Astrocyte (in vitro differentiated cells and primary cell): ENCODE data around the gene COL23A1. TPM values are rescaled to one million over a fixed set of nuclear protein-coding genes. Genes with fewer than 3 reads are reported as not detected.

Source experiments
- DNase-seq: peaks from one replicate; pipeline ENCODE4 v3.0.0-alpha.2; 2010; ENCODE audit warnings: low read depth
- FAIRE-seq: peaks from 2 replicates; lab custom pipeline; 2011; peaks lifted over from hg19 to GRCh38; lab: Jason Lieb, UNC
- H2AFZ ChIP-seq: 2 replicates; pipeline ENCODE4 v1.6.0; 2012; ENCODE audit warnings: low read depth, low read length, inconsistent platforms
- H3K27ac ChIP-seq: 2 replicates; pipeline ENCODE4 v1.5.1; 2011; ENCODE audit warnings: low read depth, low read length, inconsistent platforms
- H3K27me3 ChIP-seq: 2 replicates; pipeline ENCODE4 v1.6.0; 2011; ENCODE audit warnings: low read length, inconsistent platforms; ENCODE audit not compliant: insufficient read depth
- H3K36me3 ChIP-seq: 2 replicates; pipeline ENCODE4 v1.5.1; 2011; ENCODE audit warnings: low read length, inconsistent platforms; ENCODE audit not compliant: insufficient read depth
- H3K4me1 ChIP-seq: 2 replicates; pipeline ENCODE4 v1.5.1; 2011; ENCODE audit warnings: low read length, inconsistent platforms; ENCODE audit not compliant: insufficient read depth
- H3K4me2 ChIP-seq: 2 replicates; pipeline ENCODE4 v1.6.0; 2012; ENCODE audit warnings: low read length, inconsistent platforms
- H3K4me3 ChIP-seq: 2 replicates; pipeline ENCODE4 v1.5.1; 2011; ENCODE audit warnings: low read depth, mild to moderate bottlenecking, low read length, inconsistent platforms; ENCODE audit not compliant: insufficient read depth
- H3K79me2 ChIP-seq: 2 replicates; pipeline ENCODE4 v1.6.0; 2012; ENCODE audit warnings: mild to moderate bottlenecking, low read length, inconsistent platforms; ENCODE audit not compliant: insufficient read depth
- H3K9ac ChIP-seq: 2 replicates; pipeline ENCODE4 v1.6.0; 2012; ENCODE audit warnings: mild to moderate bottlenecking, low read length, inconsistent platforms
- H3K9me3 ChIP-seq: 2 replicates; pipeline ENCODE4 v1.5.1; 2012; ENCODE audit warnings: low read depth, mild to moderate bottlenecking, low read length, inconsistent platforms; ENCODE audit not compliant: insufficient read depth
- H4K20me1 ChIP-seq: 2 replicates; pipeline ENCODE4 v1.6.0; 2012; ENCODE audit warnings: low read length, inconsistent platforms; ENCODE audit not compliant: insufficient read depth
- H3K27ac Mint-ChIP-seq: one replicate; pipeline ENCODE4 v1.8.0; 2021; ENCODE audit warnings: mild to moderate bottlenecking, mixed read lengths; ENCODE audit not compliant: unreplicated experiment
- H3K27me3 Mint-ChIP-seq: one replicate; pipeline ENCODE4 v1.8.0; 2021; ENCODE audit warnings: low read depth, mixed read lengths; ENCODE audit not compliant: unreplicated experiment
- H3K36me3 Mint-ChIP-seq: one replicate; pipeline ENCODE4 v1.8.0; 2021; ENCODE audit warnings: low read depth, mixed read lengths; ENCODE audit not compliant: unreplicated experiment
- H3K4me1 Mint-ChIP-seq: one replicate; pipeline ENCODE4 v1.8.0; 2021; ENCODE audit warnings: low read depth, mixed read lengths; ENCODE audit not compliant: unreplicated experiment
- H3K4me3 Mint-ChIP-seq: one replicate; pipeline ENCODE4 v1.8.0; 2021; ENCODE audit warnings: mild to moderate bottlenecking, moderate library complexity, mixed read lengths; ENCODE audit not compliant: unreplicated experiment
- H3K9me3 Mint-ChIP-seq: one replicate; pipeline ENCODE4 v1.8.0; 2021; ENCODE audit warnings: mild to moderate bottlenecking, mixed read lengths; ENCODE audit not compliant: unreplicated experiment
- CTCF ChIP-seq: IDR thresholded peaks from 2 replicates; pipeline ENCODE4 v1.5.1; 2011; ENCODE audit warnings: low read depth, mild to moderate bottlenecking, inconsistent platforms, low read length, moderate library complexity; ENCODE audit not compliant: insufficient read depth
- EZH2 ChIP-seq: IDR thresholded peaks from 2 replicates; pipeline ENCODE4 v1.6.1; 2012; ENCODE audit warnings: mild to moderate bottlenecking, low read length, inconsistent platforms; ENCODE audit not compliant: insufficient read depth
- total RNA-seq: library from RNA; stranded (reverse); gene quantifications from 2 replicates; pipeline ENCODE4 v1.2.1, GENCODE V29; 2021

Gene COL23A1
- total RNA-seq, 1 donor from 2014 or later: 0.16 TPM

- H3K27me3 Mint-ChIP-seq: peaks cover 5% of the 10 kb centered on the region
- no peak overlapping the region for H3K4me3 ChIP-seq
- no peak overlapping the region for H3K27ac ChIP-seq
- no peaks in the 10 kb centered on the region for H3K36me3 ChIP-seq
- no peak overlapping the region for H3K4me3 Mint-ChIP-seq
- DNase-seq (no peak), FAIRE-seq (no peak)
- peaks cover 10% of the 10 kb centered on the region for H3K4me1 Mint-ChIP-seq
- no peaks in the 10 kb centered on the region for H3K4me1 ChIP-seq
- no peaks in the 10 kb centered on the region for H4K20me1 ChIP-seq
- no peak overlapping the region for H3K9ac ChIP-seq
- no peak overlapping the region for H2AFZ ChIP-seq
- H3K9me3 Mint-ChIP-seq: peaks cover 3% of the 10 kb centered on the region
- H3K36me3 Mint-ChIP-seq: no peaks in the 10 kb centered on the region
- no peak overlapping the region for H3K27ac Mint-ChIP-seq
- no peak overlapping the region for H3K4me2 ChIP-seq
- TF ChIP-seq CTCF (no peak), EZH2 (no peak)
- H3K9me3 ChIP-seq: no peaks in the 10 kb centered on the region
- no peaks in the 10 kb centered on the region for H3K27me3 ChIP-seq
- no peaks in the 10 kb centered on the region for H3K79me2 ChIP-seq
These were observed 139.8 kb downstream of the COL23A1 start for GRCh38 chr5:178450121-178451028.

- H3K27ac Mint-ChIP-seq: no peak overlapping the region
These were observed 140.8 kb downstream of the COL23A1 start for GRCh38 chr5:178449163-178450070.

More at GRCh38 chr5:178449163-178450070, 140.8 kb downstream of the COL23A1 start:
- peaks cover 3% of the 10 kb centered on the region for H3K9me3 Mint-ChIP-seq
- H3K9me3 ChIP-seq: no peaks in the 10 kb centered on the region
- FAIRE-seq: no peak
- H3K9ac ChIP-seq: no peak overlapping the region
- no peaks in the 10 kb centered on the region for H3K79me2 ChIP-seq
- TF ChIP-seq EZH2: no peak
- TF ChIP-seq CTCF: no peak
- DNase-seq: no peak
- no peak overlapping the region for H3K27ac ChIP-seq
- no peak overlapping the region for H3K4me3 Mint-ChIP-seq
- H2AFZ ChIP-seq: no peak overlapping the region
- H3K4me3 ChIP-seq: no peak overlapping the region
- no peaks in the 10 kb centered on the region for H3K36me3 ChIP-seq
- no peaks in the 10 kb centered on the region for H4K20me1 ChIP-seq
- H3K36me3 Mint-ChIP-seq: no peaks in the 10 kb centered on the region
- H3K27me3 ChIP-seq: no peaks in the 10 kb centered on the region
- H3K27me3 Mint-ChIP-seq: peaks cover 5% of the 10 kb centered on the region
- H3K4me1 Mint-ChIP-seq: peaks cover 10% of the 10 kb centered on the region
- no peaks in the 10 kb centered on the region for H3K4me1 ChIP-seq
- H3K4me2 ChIP-seq: no peak overlapping the region
